Posterior vena cava (tissue), 2 donors: ENCODE results near the gene PEMT. TPM values are rescaled to one million over a fixed set of nuclear protein-coding genes. Genes with fewer than 3 reads are reported as not detected.

Experiments used
- DNase-seq: peaks from one replicate; pipeline ENCODE4 v3.0.0-alpha.2; 2020; ENCODE audit warnings: low spot score
- intact Hi-C, 2 donors: fragments of 100-400 bp; cut with DNase I; formaldehyde crosslinking; loops; one replicate each; pipeline versions ENCODE4 v1.14.1 to v1.14.2; 2022 to 2023
- total RNA-seq, 2 donors: library from RNA; stranded (reverse); fragmentation: NEBNext Ultra II Directional; extraction: Animal tissue kit (Norgen Biotek cat#: 25700); gene quantifications; one replicate each; pipeline ENCODE4 v1.2.1, GENCODE V29; 2021
- donor health status: DM: yes; HTN: yes; CAD: no.
- donor health status: DM: yes; HTN: yes; CAD: no.

Gene PEMT
- total RNA-seq, 2 donors from 2014 or later = 25.6 to 26.0 TPM

DNA sequence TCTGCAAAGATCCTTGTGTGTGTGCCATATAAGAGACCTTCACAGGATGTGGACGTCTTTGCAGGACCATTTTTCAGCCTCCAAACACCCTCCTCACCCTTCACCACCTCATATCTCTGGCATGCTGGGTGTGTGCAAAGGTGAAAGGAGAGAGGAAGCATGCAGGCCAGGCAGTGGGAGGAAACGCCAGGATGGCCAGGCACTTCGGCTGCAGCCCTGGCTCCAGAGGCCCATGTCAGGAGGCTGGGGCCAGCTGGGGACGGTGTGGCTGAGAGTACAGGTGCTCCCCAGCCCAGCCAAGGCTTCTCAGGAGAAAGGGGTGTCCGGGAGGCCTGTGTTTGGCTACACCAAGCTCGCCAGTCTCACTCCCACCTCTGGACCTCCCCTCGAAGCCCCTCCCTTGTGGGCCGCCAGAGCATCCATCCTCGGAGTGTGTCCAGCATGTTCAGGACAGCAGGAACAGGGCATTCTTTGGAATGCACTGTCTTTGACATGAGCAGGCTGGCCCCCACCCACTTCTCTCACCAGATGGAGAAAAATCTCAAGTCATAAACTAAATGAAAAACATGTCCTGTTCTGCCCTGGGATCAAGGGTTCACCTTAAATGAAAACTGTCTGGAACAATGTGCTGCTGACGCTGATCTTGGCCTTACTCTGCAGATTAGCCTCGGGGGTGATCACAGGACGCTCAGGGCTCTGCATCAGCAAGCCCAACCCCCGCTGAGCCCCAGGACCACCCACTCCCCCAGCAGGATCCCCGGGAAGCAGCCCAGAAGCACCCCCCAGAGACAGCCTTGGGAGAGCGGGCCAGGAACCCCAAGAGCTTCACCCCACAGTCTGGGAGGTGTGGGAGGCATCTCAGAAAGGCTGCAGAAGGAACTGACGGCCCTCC, 15.9 kb downstream of the PEMT start:
- intact Hi-C loops = no loop called here
- no peak for DNase-seq

DNA sequence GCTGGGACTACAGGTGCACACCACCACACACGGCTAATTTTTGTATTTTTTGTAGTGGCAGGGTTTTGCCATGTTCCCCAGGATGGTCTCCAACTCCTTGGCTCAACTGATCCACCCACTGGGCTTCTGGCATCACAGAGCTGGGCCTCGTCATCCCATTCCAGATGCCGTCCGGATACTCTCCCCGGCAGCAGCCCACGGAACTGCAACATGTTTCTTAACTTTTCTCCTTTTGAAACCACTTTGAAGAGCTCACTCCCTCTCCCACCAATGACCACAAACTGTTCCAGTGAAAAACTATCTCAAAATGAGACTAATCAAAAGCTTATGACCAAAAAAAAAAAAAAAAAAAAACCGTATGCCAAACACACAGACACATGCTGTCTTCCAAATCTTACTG, 17.6 kb downstream of the PEMT start:
- DNase-seq = no peak
- intact Hi-C loops = no loop called here

DNA sequence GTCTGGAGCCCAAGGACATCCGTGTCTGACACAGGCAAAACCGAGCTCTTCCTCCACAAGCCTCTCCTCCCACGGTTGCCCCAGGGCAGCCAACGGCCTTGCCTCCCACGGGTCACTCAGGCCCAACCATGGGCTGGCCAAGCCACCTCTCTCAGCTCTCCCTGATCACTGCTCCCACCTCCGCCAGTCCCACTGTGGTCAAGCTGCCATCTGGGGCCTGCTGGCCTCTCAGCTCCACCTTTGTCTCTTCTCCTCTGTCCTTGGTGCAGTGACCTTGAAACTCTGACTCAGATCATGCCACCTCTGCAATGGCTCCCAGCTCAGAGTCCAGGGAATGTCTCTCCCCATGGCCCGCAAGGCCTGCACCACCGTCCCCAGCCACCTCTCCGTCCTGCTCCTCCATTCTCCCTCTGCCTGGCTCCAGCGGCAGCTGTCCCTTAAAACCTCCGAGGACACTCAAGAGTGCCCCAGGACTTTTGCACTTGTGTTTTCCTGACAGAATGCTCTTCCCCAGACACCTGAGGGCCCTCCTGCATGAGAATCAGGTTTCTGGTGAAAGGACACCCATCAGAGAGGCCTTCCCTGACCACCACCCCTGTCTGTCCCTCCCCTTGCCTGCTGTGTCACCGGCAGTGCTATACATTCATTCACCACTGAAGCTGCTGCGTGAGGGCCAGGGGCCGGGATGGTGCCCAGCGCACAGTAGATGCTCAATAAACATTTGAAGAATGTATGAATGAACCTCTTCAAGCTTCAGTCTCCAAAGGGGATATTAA, 19.3 kb downstream of the PEMT start:
- intact Hi-C loops = no loop called here
- no peak for DNase-seq

- DNase-seq = no peak
- intact Hi-C loops = no loop called here
Measured at GRCh38 chr17:17570798-17571716, 20.5 kb downstream of the PEMT start.

GRCh38 chr17:17570140-17570797, 21.2 kb downstream of the PEMT start:
- intact Hi-C loops = no loop called here
- no peak for DNase-seq

DNA sequence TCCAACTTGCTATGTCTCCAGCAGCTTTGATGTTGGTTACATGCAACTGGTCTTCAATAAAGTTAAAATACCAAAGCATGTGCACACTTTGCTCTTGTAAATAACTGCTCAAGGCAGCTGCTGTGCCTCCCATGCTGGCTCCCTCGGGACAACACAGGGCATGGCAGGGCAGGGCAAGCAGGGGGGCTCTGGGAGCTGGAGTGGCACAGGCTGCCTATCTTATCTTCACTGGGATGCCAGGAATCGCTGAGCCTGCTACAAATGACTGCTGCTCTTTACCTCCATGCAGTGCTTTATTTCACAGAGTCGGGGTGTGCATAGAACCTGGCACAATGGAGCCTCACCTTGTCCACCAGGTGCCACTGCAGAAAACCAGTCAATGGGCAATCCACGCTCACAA, 21.8 kb downstream of the PEMT start:
- DNase-seq = no peak
- intact Hi-C loops = no loop called here

DNA sequence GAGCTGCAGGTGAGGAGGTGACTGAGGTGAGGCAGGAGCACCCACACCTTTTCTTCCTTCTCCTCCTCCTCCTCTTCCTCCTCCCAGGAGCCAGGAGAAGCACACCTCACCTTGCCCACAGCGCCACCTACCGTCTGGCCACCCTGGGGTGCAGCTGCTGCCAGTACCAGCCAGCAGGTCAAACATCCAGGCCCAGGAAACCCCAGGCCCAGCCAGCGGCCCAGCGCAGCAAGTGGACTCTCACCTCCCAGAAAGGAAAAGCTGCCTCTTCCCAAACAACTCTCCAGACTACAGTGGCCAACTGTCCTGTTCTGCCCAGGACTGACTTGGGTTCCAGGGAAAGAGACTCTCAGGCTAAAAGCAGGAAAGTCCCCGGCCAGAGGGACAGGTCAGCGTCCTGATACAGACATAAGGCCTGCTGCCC, 22.7 kb downstream of the PEMT start:
- DNase-seq = no peak
- intact Hi-C loops = no loop called here

DNA sequence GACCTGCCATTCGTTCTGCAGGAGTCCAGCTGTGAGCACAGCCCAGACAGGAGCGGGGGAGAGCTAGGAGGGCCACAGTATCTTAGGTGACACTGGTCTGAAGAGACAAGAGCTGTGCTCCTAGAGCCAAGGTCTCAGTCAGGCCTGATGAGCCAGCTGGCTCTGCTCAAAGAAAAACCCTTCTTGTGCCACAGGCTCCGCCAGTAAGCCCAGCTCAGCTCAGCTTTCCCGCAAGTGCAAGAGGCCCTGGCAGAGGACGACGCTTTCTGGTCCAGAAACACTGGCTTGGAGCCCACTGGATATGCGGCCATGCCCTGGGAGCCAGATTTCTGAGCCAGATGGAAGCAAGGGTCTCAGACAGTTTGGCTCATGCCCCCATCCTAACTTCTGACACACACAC, 23.9 kb downstream of the PEMT start:
- intact Hi-C loops = no loop called here
- DNase-seq = peak; percentile 88

DNA sequence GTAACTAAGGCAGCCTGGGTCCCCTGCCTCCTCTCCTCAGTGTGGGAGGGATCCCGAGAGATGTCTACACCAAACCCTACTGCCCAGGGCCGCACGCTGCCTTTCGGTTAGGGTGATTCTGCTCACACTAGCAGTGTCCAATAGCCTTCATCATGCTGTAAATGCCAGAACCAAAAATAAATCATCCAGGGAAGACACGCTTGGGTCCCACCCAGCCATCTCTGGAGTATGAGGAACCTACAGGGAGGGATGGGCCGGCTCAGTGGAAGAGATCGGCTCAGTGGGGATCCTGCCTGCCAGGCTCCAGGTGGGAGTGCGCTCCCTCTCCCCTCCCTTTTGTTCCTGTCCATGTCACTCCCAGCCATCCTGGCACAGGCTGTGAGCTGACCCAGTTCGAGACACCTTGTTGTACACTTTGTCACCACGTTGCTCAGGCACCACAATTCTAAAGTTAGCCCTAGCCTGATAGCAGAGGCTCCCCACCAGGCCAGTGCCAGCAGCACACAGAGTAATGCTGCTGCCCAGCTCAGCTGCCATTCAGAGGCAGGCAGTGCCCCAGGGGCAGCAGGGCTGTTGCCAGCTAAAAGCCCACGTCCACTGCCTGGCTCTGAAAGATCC, 24.5 kb downstream of the PEMT start:
- intact Hi-C loops = no loop called here
- no peak for DNase-seq

DNA sequence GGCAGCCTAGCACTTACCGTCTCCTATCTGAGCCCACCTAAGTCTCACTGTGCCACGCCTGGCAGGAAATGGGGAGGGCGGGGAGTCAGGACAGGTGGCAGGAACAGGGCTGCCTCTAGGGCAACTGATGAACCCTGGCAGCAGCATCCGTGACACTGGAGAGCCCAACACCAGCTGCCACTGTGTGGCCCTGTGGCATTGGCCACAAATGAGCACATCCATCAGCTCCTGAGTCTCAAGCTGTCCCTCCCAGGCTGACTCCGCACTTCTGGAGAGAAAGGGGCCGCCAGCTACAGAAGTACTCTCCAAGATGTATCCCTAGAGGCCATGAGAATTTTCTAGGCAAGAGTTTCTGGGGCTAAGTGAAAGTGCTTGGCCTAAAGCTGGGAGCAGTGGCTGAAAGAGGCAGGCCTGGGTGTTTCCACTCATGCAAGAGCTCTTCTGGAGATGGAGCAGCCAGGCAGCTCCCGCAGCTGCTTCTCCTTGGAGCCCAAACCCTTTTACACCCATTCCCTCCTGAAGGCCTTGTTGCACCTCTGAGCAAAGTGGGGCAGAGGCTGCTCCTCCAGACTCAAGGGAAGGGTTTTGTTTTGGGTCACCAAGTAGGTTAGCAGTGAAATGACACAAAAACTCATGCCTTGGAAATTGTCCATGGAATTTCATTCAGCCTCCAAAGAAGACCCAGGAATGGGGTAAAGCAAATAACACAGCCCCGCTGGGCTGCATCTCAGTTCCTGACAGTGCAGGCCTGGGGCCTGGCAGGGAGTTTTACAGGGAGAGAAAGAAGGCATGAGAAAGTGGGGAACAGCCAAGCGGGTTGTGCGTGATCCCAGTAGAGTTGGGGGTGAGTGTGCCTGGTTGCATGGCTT, 25.8 kb downstream of the PEMT start:
- intact Hi-C loops = no loop called here
- DNase-seq = no peak

DNA sequence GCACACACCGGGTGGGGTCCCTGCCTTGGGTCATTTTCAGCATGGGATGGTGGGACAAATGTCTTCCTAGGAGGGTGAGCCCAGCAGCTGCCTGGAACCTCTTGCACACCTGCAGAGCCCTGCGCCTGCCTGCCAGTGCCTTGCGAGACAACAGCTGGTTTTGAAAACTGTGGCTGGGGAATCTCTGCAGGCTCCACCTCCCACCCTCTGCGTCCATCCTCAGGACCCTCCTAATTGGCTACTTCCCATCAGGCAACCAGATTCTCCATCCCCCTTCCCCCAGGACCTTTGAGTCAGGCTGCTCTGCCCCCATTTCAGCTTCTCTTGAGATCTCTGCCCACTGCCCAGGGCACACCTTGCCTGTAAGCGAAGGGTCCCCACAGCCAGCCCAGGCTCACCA, 26.6 kb downstream of the PEMT start:
- intact Hi-C loops = no loop called here
- no peak for DNase-seq

DNA sequence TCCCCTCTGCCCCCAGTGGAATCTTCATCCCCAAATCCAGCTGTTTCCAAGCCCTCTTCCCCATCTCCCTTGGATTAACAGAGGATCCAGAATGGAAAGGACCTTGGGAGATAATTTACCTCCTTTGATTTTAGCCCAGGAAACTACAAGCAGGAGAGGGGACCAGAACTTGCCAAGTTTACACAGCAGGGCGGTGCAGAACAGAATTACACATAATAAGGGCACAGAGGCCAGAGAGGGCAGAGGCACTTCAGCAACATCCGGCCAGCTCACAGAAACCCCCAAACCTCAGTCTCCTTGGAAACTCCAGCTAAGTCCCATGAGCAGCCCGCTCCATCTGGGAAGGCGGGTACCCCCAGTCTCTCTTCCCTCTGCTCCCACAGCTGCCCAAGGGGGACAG, 27.2 kb downstream of the PEMT start:
- intact Hi-C loops = no loop called here
- no peak for DNase-seq

DNA sequence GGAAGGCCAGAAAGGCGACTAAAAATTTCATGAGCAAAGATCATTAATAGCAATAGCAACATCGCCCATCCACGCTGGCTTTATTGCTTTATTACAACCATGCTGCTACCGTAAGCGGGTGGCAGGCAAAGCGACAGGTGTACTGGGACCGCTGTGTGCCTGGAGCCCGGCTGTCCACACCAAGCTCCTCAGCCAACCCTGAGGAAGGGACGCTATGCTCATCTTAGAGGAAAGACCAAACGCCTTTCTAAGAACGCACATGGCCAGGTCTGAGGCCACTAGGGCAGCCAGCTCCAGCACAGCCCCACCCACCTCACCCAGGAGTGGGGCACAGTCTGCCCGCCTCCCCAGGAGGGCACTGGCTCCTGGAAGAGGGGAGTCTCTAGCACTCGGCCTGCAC, 28.0 kb downstream of the PEMT start:
- DNase-seq = no peak
- intact Hi-C loops = no loop called here

DNA sequence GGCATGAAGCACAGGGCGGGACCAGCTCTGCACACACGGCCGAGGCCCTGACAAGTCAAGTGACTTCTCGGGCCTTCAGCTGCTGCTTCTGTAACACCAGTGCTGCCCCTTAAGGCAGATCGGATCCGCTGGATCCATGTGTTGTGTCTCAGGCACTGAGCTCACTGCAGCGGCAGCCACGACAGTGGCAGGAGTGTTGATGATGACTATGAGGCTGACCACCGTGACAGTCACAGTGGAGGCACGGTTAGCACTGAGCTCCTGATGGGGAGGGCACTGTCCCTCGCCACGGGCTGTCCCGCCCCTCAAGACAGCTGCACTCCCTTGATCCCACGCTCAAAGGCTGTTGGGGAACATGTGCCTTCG, 29.4 kb downstream of the PEMT start:
- intact Hi-C loops = no loop called here

GRCh38 chr17:17561408-17562145, 29.9 kb downstream of the PEMT start:
- DNase-seq = peak; percentile 92
- intact Hi-C loops = no loop called here

More for the DNA sequence above, 29.4 kb downstream of the PEMT start:
- no peak for DNase-seq

GRCh38 chr17:17560975-17561374, 30.5 kb downstream of the PEMT start:
- intact Hi-C loops = no loop called here
- DNase-seq = no peak

GRCh38 chr17:17560167-17560566, 31.3 kb downstream of the PEMT start:
- DNase-seq = no peak

More at GRCh38 chr17:17560167-17560566, 31.3 kb downstream of the PEMT start:
- intact Hi-C loops = no loop called here
